Cardiac fibroblast (primary cell): ENCODE data around the gene DPP6.

Source experiments
- DNase-seq, 2 donors: peaks; one replicate each; pipeline versions ENCODE4 v3.0.0 to v3.0.0-alpha.2; 2010; ENCODE audit warnings: low read depth in 2 of 2
- H3K4me3 ChIP-seq, 2 donors: replicated peaks in 1 of 2; 1 replicate in 1 of 2; 2 replicates in 1 of 2; pipeline ENCODE4 v1.5.1; 2011; ENCODE audit warnings: low read depth in 2 of 2, low read length in 2 of 2, mild to moderate bottlenecking in 2 of 2, moderate library complexity in 1 of 2
- TF ChIP-seq, protein P1 (sequence below): IDR thresholded peaks from one replicate; pipeline ENCODE4 v1.5.1; 2011; ENCODE audit warnings: low read depth, mild to moderate bottlenecking, low read length, inconsistent platforms

Gene DPP6

DNA sequence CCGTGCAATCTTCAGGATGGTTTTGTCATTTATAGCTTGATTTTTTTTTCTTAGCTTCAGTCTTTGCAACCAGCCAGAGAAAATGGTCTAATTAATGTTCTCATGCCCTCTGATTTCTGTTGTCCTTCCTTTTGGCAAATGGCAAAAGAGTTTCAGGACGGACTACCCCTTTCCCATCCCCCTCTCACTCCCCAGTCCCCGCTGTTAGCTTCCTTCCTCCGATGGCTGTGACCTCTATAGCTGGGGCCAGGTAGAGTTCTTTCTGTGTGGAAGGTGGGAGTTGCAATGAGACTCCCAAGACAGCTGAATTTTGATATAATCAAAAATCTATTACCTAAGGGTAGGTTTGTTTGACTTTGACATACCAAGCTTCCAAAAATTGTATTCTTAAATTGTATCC is 588.7 kb downstream of the DPP6 start:
- TF ChIP-seq, protein P1, sequence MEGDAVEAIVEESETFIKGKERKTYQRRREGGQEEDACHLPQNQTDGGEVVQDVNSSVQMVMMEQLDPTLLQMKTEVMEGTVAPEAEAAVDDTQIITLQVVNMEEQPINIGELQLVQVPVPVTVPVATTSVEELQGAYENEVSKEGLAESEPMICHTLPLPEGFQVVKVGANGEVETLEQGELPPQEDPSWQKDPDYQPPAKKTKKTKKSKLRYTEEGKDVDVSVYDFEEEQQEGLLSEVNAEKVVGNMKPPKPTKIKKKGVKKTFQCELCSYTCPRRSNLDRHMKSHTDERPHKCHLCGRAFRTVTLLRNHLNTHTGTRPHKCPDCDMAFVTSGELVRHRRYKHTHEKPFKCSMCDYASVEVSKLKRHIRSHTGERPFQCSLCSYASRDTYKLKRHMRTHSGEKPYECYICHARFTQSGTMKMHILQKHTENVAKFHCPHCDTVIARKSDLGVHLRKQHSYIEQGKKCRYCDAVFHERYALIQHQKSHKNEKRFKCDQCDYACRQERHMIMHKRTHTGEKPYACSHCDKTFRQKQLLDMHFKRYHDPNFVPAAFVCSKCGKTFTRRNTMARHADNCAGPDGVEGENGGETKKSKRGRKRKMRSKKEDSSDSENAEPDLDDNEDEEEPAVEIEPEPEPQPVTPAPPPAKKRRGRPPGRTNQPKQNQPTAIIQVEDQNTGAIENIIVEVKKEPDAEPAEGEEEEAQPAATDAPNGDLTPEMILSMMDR: no peak
- H3K4me3 ChIP-seq: no peak overlapping the region
- DNase-seq: no peak

DNA sequence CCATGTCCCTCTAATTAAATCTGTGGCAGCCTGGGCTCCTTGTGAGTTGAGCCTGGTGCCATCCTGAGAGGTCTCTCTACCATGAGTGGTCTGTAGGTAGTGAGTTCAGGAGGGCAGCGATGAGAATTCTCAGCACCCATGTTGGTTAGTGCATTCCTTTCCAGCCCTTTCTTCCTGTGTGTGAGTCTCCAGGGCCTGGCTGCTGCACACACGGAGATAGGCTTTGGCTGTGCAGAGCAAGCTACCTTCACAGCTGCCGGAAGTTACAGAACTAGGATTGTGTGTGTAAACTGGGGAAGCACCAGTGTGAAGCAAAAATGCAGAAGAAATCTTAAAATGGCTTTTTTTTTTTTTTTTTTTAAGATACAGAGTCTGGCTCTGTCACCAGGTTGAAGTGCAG is 592.2 kb downstream of the DPP6 start:
- DNase-seq: no peak
- H3K4me3 ChIP-seq: no peak overlapping the region
- TF ChIP-seq, protein P1: no peak

DNA sequence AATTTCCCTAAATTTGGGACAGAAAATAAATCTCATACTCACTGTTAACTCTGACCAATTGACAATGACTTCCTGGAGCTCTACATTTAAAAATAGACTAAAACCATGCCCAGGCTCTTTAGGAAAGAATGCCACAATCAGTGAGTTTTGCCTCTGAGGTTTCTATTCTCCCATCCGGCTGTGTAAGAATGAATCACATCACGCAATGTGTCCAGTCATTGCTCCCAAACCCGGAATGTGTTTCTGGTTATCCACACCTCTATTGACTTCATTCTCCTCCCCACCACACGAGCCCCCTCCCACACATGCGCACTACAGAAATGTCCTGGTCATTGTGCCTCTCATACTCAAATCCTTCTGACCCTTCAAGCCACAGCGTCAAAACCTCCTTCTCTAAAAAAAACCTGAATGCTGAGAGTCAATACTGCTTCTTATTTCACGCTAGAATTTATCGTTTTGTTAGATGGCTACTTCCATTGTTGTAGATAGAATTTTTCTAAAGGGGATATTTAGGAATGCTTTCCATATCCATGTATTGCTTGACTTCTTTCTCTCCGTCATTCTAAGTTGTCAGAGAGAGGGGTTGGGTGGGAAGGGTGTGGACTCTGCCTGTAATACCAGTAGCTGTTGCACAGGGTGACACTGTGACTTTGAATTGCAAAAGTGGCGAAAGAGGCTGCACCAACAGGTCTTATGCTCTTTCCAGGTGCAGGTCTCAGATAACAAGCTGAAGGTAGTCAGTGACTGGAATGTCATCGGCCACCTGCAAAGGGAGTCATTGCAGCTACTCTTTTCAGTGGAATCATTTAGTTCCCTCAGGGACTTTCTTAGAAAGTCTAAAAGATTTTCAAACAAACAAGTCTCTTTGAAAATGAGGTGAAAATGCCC is 594.2 kb downstream of the DPP6 start:
- TF ChIP-seq, protein P1: no peak
- H3K4me3 ChIP-seq: no peak overlapping the region
- no peak for DNase-seq

DNA sequence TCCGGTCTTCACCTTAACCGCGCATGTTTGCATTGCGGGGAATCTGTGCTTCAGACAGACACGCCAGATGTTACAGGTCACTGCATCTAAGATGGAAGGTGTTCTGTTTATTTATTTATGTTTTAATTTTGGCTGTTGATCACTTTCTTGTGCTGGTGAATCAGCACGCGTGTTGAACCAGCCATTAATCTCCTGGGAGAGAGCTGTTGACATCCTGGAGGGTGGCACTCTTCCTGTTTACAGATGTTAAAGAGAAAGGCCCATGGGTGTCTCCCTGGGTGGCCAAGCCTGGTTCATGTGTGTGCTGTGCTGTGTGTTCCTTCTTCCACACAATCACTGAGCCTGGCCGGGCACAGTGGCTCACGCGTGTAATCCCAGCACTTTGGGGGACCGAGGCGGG is 595.4 kb downstream of the DPP6 start:
- no peak overlapping the region for H3K4me3 ChIP-seq
- no peak for DNase-seq
- TF ChIP-seq, protein P1: no peak

DNA sequence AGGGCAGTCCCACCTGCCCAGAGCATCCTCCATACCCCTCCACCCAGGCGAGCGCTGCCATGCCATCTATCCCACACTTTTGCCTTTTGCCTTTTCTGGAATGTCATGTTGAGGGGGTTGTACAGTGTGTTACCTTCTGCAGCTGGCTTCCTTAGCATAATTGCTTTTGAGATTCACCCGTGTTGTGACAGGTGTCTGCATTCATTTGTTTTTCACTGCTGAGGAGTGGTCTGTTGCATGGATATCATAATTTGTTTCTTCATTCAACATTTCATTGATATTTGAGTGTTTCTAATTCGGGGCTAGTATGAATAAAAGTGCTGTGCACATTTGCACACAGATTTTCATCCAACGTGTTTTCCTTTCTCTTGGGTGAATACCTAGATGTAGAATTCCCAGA is 596.8 kb downstream of the DPP6 start:
- H3K4me3 ChIP-seq: no peak overlapping the region
- DNase-seq: no peak
- TF ChIP-seq, protein P1: no peak

DNA sequence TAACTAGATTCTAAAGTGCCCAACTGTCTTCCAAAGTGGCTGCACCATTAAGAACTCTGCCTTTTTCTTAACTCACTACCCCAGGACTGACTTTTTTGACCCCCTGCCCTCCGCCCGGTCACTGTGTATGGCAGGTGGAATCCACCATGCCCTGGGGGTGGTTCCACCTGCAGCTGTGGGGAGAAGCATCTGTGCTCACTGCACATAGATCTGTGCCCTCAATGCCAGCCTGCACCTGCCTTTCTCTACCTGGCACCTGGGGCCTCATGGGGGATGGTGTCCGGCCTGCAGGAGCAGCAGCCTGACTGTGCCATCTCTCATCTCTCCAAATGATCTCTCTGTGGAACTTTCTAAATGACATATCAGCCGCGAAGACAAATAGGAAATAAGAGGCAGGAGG is 597.2 kb downstream of the DPP6 start:
- H3K4me3 ChIP-seq: no peak overlapping the region
- TF ChIP-seq, protein P1: no peak
- DNase-seq: no peak
